Fibroblast of the conjunctiva (primary cell): ENCODE results near the gene CA9.
A peak's percentile ranks its signal among the peaks of the same experiment; 100 is the strongest.
"Not testable (repeated sequence)": the region's sequence is repeated elsewhere in the genome, so short reads cannot be mapped to it uniquely, and the experiment has no call there.

Experiments
- DNase-seq: peaks from one replicate; pipeline ENCODE4 v3.0.0-alpha.2; 2010; ENCODE audit warnings: low read depth

The CA9 gene

GRCh38 chr9:35673132-35674024, at the start of gene CA9:
TSS of gene CA9 (plus strand) at chr9:35673928. CDS start at chr9:35673960, 32 bp downstream.
- no peak for DNase-seq

GRCh38 chr9:35627575-35627974, 46.2 kb upstream of the CA9 start:
- DNase-seq, result no peak

- DNase-seq, result no peak
Measured at GRCh38 chr9:35628389-35628991, 45.2 kb upstream of the CA9 start.

GRCh38 chr9:35629597-35629996, 44.1 kb upstream of the CA9 start:
- no peak for DNase-seq

- no peak for DNase-seq
Measured at GRCh38 chr9:35635730-35636129, 38.0 kb upstream of the CA9 start.

- DNase-seq, result no peak
Measured at GRCh38 chr9:35636135-35636876, 37.4 kb upstream of the CA9 start.

GRCh38 chr9:35636877-35637246, 36.9 kb upstream of the CA9 start:
- DNase-seq, result not testable (repeated sequence)

- DNase-seq, result not testable (repeated sequence)
Measured at GRCh38 chr9:35637427-35637955, 36.2 kb upstream of the CA9 start.

GRCh38 chr9:35638751-35639150, 35.0 kb upstream of the CA9 start:
- not testable (repeated sequence) for DNase-seq

- DNase-seq, result not testable (repeated sequence)
Measured at GRCh38 chr9:35639225-35639624, 34.5 kb upstream of the CA9 start.

GRCh38 chr9:35639631-35640030, 34.1 kb upstream of the CA9 start:
- DNase-seq, result no peak

GRCh38 chr9:35640431-35640830, 33.3 kb upstream of the CA9 start:
- not testable (repeated sequence) for DNase-seq

GRCh38 chr9:35641478-35641877, 32.2 kb upstream of the CA9 start:
- DNase-seq, result not testable (repeated sequence)

GRCh38 chr9:35643046-35643445, 30.7 kb upstream of the CA9 start:
- DNase-seq, result no peak

GRCh38 chr9:35645736-35646135, 28.0 kb upstream of the CA9 start:
- not testable (repeated sequence) for DNase-seq

GRCh38 chr9:35646153-35646532, 27.6 kb upstream of the CA9 start:
- DNase-seq, result no peak

GRCh38 chr9:35646533-35647265, 27.0 kb upstream of the CA9 start:
- DNase-seq, result peak; percentile 77

GRCh38 chr9:35649431-35650340, 24.0 kb upstream of the CA9 start:
- DNase-seq, result no peak

- no peak for DNase-seq
Measured at GRCh38 chr9:35650341-35651158, 23.2 kb upstream of the CA9 start, which contains the start of gene SIT1. TSS of gene SIT1 (minus strand) at chr9:35650931. CDS start at chr9:35650853, 78 bp downstream.
